Dedifferentiated amniotic fluid mesenchymal stem cell (primary cell): ENCODE measurements around the gene LACC1.

Source experiments
- DNase-seq: peaks from one replicate; pipeline ENCODE4 v3.0.0-alpha.2; 2016; ENCODE audit errors: extremely low spot score

The LACC1 gene

GRCh38 chr13:43884222-43884621 is 4.5 kb downstream of the LACC1 start:
- no peak for DNase-seq

- no peak for DNase-seq
Measured at GRCh38 chr13:43894438-43894837, 14.7 kb downstream of the LACC1 start.

GRCh38 chr13:43895940-43896339 is 16.2 kb downstream of the LACC1 start:
- DNase-seq = peak; percentile 52

- DNase-seq = peak; percentile 86
Measured at GRCh38 chr13:43905435-43906031, 25.8 kb downstream of the LACC1 start.

GRCh38 chr13:43908156-43909126 is 28.7 kb downstream of the LACC1 start:
- peak; percentile 63 for DNase-seq

GRCh38 chr13:43910856-43911255 is 31.2 kb downstream of the LACC1 start:
- DNase-seq = no peak

- DNase-seq = no peak
Measured at GRCh38 chr13:43911278-43911677, 31.6 kb downstream of the LACC1 start.

- DNase-seq = no peak
Measured at GRCh38 chr13:43911871-43912270, 32.2 kb downstream of the LACC1 start.

GRCh38 chr13:43915451-43915850 is 35.7 kb downstream of the LACC1 start:
- no peak for DNase-seq

- no peak for DNase-seq
Measured at GRCh38 chr13:43916828-43917227, 37.1 kb downstream of the LACC1 start.

- no peak for DNase-seq
Measured at GRCh38 chr13:43918636-43919035, 38.9 kb downstream of the LACC1 start.

- DNase-seq = no peak
Measured at GRCh38 chr13:43920965-43921674, 41.4 kb downstream of the LACC1 start.

- DNase-seq = no peak
Measured at GRCh38 chr13:43924549-43925245, 45.0 kb downstream of the LACC1 start.

- DNase-seq = no peak
Measured at GRCh38 chr13:43929947-43930346, 50.2 kb downstream of the LACC1 start.

- no peak for DNase-seq
Measured at GRCh38 chr13:43933378-43933777, 53.7 kb downstream of the LACC1 start.

- DNase-seq = no peak
Measured at GRCh38 chr13:43934273-43934672, 54.6 kb downstream of the LACC1 start.

GRCh38 chr13:43935878-43936277 is 56.2 kb downstream of the LACC1 start:
- DNase-seq = no peak

- DNase-seq = no peak
Measured at GRCh38 chr13:43936647-43937046, 56.9 kb downstream of the LACC1 start.

- DNase-seq = no peak
Measured at GRCh38 chr13:43937839-43938238, 58.1 kb downstream of the LACC1 start.

- DNase-seq = no peak
Measured at GRCh38 chr13:43938449-43938848, 58.7 kb downstream of the LACC1 start.

- DNase-seq = no peak
Measured at GRCh38 chr13:43939086-43939485, 59.4 kb downstream of the LACC1 start.

- DNase-seq = no peak
Measured at GRCh38 chr13:43942286-43942685, 62.6 kb downstream of the LACC1 start.
